HFF-Myc (cell line): ENCODE results near the gene TTLL13.

Experiments
- DNase-seq: peaks from one replicate; pipeline ENCODE4 v3.0.0-alpha.2; 2011; ENCODE audit warnings: low read depth; ENCODE audit errors: extremely low read depth
- H3K4me3 ChIP-seq: replicated peaks from 2 replicates; pipeline ENCODE4 v1.5.1; 2011; ENCODE audit warnings: low read depth, mild to moderate bottlenecking, control low read depth, low read length
- CTCF ChIP-seq: IDR thresholded peaks from 2 replicates; pipeline ENCODE4 v1.5.1; 2012; ENCODE audit warnings: mild to moderate bottlenecking, low read depth, low read length, control low read depth; ENCODE audit errors: missing control alignments

The TTLL13 gene

GRCh38 chr15:90203922-90204321, 45.4 kb upstream of the TTLL13 start:
- DNase-seq = no peak
- no peak for TF ChIP-seq CTCF
- H3K4me3 ChIP-seq = no peak overlapping the region

- no peak for TF ChIP-seq CTCF
- DNase-seq = no peak
- no peak overlapping the region for H3K4me3 ChIP-seq
Observed at GRCh38 chr15:90205050-90205848, 44.1 kb upstream of the TTLL13 start.

GRCh38 chr15:90205886-90206285, 43.5 kb upstream of the TTLL13 start:
- TF ChIP-seq CTCF = no peak
- no peak for DNase-seq
- H3K4me3 ChIP-seq = no peak overlapping the region

GRCh38 chr15:90207252-90207651, 42.1 kb upstream of the TTLL13 start:
- no peak overlapping the region for H3K4me3 ChIP-seq
- no peak for TF ChIP-seq CTCF
- no peak for DNase-seq

- no peak for DNase-seq
- no peak for TF ChIP-seq CTCF
- H3K4me3 ChIP-seq = no peak overlapping the region
Observed at GRCh38 chr15:90208356-90208755, 41.0 kb upstream of the TTLL13 start.

GRCh38 chr15:90209591-90209990, 39.8 kb upstream of the TTLL13 start:
- no peak for DNase-seq
- H3K4me3 ChIP-seq = no peak overlapping the region
- no peak for TF ChIP-seq CTCF

- no peak for TF ChIP-seq CTCF
- no peak overlapping the region for H3K4me3 ChIP-seq
- no peak for DNase-seq
Observed at GRCh38 chr15:90210593-90210992, 38.8 kb upstream of the TTLL13 start.
